Measurements from ENCODE around the gene TBC1D22A. TPM values are rescaled to one million over a fixed set of nuclear protein-coding genes. Genes with fewer than 3 reads are reported as not detected.

TBC1D22A gene
- total RNA-seq, 4 donors from 2014 or later: 42.6 to 70.4 (median 55.1) TPM

GRCh38 chr22:46883092-46883910 is 120.9 kb downstream of the TBC1D22A start:
- TF ChIP-seq CTCF (IDR thresholded peaks at IDR 0.05): no peak
- TF ChIP-seq POLR2A (IDR thresholded peaks at IDR 0.05): no peak

GRCh38 chr22:46884365-46884764 is 121.9 kb downstream of the TBC1D22A start:
- no peaks in the 10 kb centered on the region for H3K9me3 ChIP-seq
- no peak for TF ChIP-seq POLR2A (IDR thresholded peaks at IDR 0.05)
- no peak for TF ChIP-seq CTCF (IDR thresholded peaks at IDR 0.05)
- no peak for DNase-seq
- H3K27ac ChIP-seq: no peak overlapping the region
- H3K4me1 ChIP-seq: no peaks in the 10 kb centered on the region
- H3K4me3 ChIP-seq: no peak overlapping the region
- H3K36me3 ChIP-seq: peaks cover 0 to 18% (median 0%) of the 10 kb centered on the region in 3 donors
- H3K27me3 ChIP-seq: no peaks in the 10 kb centered on the region

More at GRCh38 chr22:46883092-46883910, 120.9 kb downstream of the TBC1D22A start:
- H3K27ac ChIP-seq: no peak overlapping the region
- H3K4me1 ChIP-seq: no peaks in the 10 kb centered on the region
- H3K27me3 ChIP-seq: no peaks in the 10 kb centered on the region
- H3K36me3 ChIP-seq: peaks cover 0 to 16% (median 0%) of the 10 kb centered on the region in 3 donors
- no peak for DNase-seq
- H3K9me3 ChIP-seq: no peaks in the 10 kb centered on the region
- H3K4me3 ChIP-seq: no peak overlapping the region

GRCh38 chr22:46887978-46888377 is 125.5 kb downstream of the TBC1D22A start:
- H3K4me3 ChIP-seq: no peak overlapping the region
- no peak overlapping the region for H3K27ac ChIP-seq
- no peak for DNase-seq
- no peak for TF ChIP-seq POLR2A (IDR thresholded peaks at IDR 0.05)
- TF ChIP-seq CTCF (IDR thresholded peaks at IDR 0.05): no peak
- no peaks in the 10 kb centered on the region for H3K4me1 ChIP-seq
- no peaks in the 10 kb centered on the region for H3K9me3 ChIP-seq
- no peaks in the 10 kb centered on the region for H3K27me3 ChIP-seq
- peaks cover 0 to 31% (median 0%) of the 10 kb centered on the region in 3 donors for H3K36me3 ChIP-seq

- H3K36me3 ChIP-seq: peaks cover 0 to 26% (median 0%) of the 10 kb centered on the region in 3 donors
- no peak for TF ChIP-seq POLR2A (IDR thresholded peaks at IDR 0.05)
- TF ChIP-seq CTCF (IDR thresholded peaks at IDR 0.05): no peak
- DNase-seq: no peak
- H3K4me3 ChIP-seq: no peak overlapping the region
- no peak overlapping the region for H3K27ac ChIP-seq
- H3K4me1 ChIP-seq: peaks cover 0 to 5% (median 0%) of the 10 kb centered on the region in 4 donors
- no peaks in the 10 kb centered on the region for H3K27me3 ChIP-seq
- H3K9me3 ChIP-seq: no peaks in the 10 kb centered on the region
These were observed 128.4 kb downstream of the TBC1D22A start for GRCh38 chr22:46890819-46891218.

GRCh38 chr22:46891382-46891951 is 129.0 kb downstream of the TBC1D22A start:
- H3K9me3 ChIP-seq: no peaks in the 10 kb centered on the region
- no peak overlapping the region for H3K4me3 ChIP-seq
- no peaks in the 10 kb centered on the region for H3K27me3 ChIP-seq
- peaks cover 0 to 22% (median 0%) of the 10 kb centered on the region in 3 donors for H3K36me3 ChIP-seq
- DNase-seq: peak in 1 of 3 donors; percentile 6
- no peak overlapping the region for H3K27ac ChIP-seq
- H3K4me1 ChIP-seq: peaks cover 0 to 5% (median 0%) of the 10 kb centered on the region in 4 donors
- no peak for TF ChIP-seq POLR2A (IDR thresholded peaks at IDR 0.05)
- no peak for TF ChIP-seq CTCF (IDR thresholded peaks at IDR 0.05)

All from Peyer's patch (tissue), 4 donors.